Tibial artery (tissue), 4 donors: ENCODE data around the gene ZNF182.
A peak's percentile ranks its signal among the peaks of the same experiment; 100 is the strongest.
"Not testable (repeated sequence)": the region's sequence is repeated elsewhere in the genome, so short reads cannot be mapped to it uniquely, and the experiment has no call there.

Experiments
- DNase-seq, 2 donors: peaks; one replicate each; pipeline ENCODE4 v3.0.0-alpha.2; 2019
- H3K27ac ChIP-seq, 2 donors: fragments of 200-600 bp; sonication (generic) in 1 of 2; 1 replicate in 1 of 2; 2 replicates in 1 of 2; pipeline ENCODE4 v1.5.1; 2018 to 2019; ENCODE audit warnings: mild to moderate bottlenecking in 1 of 2
- H3K27me3 ChIP-seq, 2 donors: fragments of 200-600 bp; sonication (generic) in 1 of 2; one replicate each; pipeline versions ENCODE4 v1.5.1 to v1.6.0; 2016 to 2019
- H3K36me3 ChIP-seq, 3 donors: fragments of 200-600 bp; sonication (generic) in 2 of 3; one replicate each; pipeline ENCODE4 v1.5.1; 2016 to 2019; ENCODE audit warnings: mild to moderate bottlenecking in 2 of 3
- H3K4me1 ChIP-seq, 4 donors: fragments of 200-600 bp; sonication (generic) in 2 of 4; 1 replicate in 3 of 4; 2 replicates in 1 of 4; pipeline ENCODE4 v1.5.1; 2016 to 2019
- H3K4me3 ChIP-seq, 2 donors: fragments of 200-600 bp; sonication (generic) in 1 of 2; 1 replicate in 1 of 2; 2 replicates in 1 of 2; pipeline ENCODE4 v1.5.1; 2018 to 2019; ENCODE audit warnings: mild to moderate bottlenecking in 2 of 2
- H3K9me3 ChIP-seq, 3 donors: fragments of 200-600 bp; sonication (generic) in 1 of 3; one replicate each; pipeline ENCODE4 v1.5.1; 2016 to 2019
- intact Hi-C: fragments of 100-400 bp; cut with DNase I; formaldehyde crosslinking; loops from one replicate; pipeline ENCODE4 v1.15.0; 2023; ENCODE audit warnings: low total_unique reads
- TF ChIP-seq, protein P1 (sequence below), 2 experiments: fragments of 200-600 bp in 1 of 2; fragments of 450-650 bp in 1 of 2; IDR thresholded peaks; one replicate each; pipeline ENCODE4 v1.5.1; 2017 to 2019; ENCODE audit warnings: antibody characterized with exemption in 2 of 2, mild to moderate bottlenecking in 1 of 2, moderate library complexity in 1 of 2

Gene ZNF182

DNA sequence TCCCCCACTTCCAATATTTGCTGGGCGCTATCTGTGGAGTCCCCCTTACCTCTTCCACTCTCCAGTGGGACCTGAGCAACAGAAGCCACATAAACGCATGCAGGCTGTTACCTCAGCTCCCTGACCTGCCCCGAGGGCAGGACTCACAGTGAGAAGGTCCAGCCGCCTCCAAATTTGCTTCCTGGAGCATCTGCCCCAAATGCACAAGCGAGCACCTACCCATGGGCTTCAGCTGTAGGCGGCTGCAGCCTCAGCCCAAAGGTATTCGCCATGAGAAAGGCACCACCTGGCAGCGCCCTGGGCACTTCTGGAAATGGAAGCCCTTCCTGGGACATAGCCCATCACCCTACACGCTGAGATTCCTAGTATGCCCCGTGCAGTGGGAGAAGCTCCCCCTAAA lies 26.4 kb upstream of the ZNF182 start:
- Histone ChIP-seq H3K27ac (no peak overlapping the region), H3K9me3 (no peaks in the 10 kb centered on the region), H3K27me3 (no peaks in the 10 kb centered on the region), H3K4me1 (no peaks in the 10 kb centered on the region), H3K36me3 (no peaks in the 10 kb centered on the region), H3K4me3 (no peak overlapping the region)
- TF ChIP-seq, protein P1, sequence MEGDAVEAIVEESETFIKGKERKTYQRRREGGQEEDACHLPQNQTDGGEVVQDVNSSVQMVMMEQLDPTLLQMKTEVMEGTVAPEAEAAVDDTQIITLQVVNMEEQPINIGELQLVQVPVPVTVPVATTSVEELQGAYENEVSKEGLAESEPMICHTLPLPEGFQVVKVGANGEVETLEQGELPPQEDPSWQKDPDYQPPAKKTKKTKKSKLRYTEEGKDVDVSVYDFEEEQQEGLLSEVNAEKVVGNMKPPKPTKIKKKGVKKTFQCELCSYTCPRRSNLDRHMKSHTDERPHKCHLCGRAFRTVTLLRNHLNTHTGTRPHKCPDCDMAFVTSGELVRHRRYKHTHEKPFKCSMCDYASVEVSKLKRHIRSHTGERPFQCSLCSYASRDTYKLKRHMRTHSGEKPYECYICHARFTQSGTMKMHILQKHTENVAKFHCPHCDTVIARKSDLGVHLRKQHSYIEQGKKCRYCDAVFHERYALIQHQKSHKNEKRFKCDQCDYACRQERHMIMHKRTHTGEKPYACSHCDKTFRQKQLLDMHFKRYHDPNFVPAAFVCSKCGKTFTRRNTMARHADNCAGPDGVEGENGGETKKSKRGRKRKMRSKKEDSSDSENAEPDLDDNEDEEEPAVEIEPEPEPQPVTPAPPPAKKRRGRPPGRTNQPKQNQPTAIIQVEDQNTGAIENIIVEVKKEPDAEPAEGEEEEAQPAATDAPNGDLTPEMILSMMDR (IDR thresholded peaks at IDR 0.05), result no peak
- intact Hi-C loops, result no loop called here
- DNase-seq, result no peak

DNA sequence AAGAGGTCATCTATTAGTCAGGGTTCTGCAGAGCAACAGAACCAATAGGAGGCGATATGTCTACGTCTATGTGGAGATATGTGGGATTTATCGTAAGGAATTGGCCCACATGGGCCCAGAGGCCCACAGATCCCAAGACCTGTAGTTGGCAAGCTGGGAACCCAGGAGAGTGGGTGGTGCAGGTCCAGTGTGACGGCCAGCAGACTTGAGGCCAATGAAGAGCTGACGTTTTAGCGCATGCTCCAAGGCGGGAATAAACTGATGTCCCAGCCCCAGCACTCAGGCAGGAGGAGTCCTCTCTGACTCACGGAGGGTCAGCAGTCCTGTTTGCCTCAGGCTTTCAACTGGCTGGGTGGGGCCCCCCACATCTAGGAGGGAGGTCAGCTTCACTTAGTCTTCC lies 24.3 kb upstream of the ZNF182 start:
- no peak overlapping the region for H3K4me3 ChIP-seq
- no peaks in the 10 kb centered on the region for H3K4me1 ChIP-seq
- H3K27me3 ChIP-seq, result no peaks in the 10 kb centered on the region
- intact Hi-C loops, result loop anchor here (10.0 kb wide), 1 partner anchor 193 kb away; the partner anchor contains the start of gene ZNF81
- no peak for DNase-seq
- no peaks in the 10 kb centered on the region for H3K36me3 ChIP-seq
- H3K9me3 ChIP-seq, result no peaks in the 10 kb centered on the region
- TF ChIP-seq, protein P1 (IDR thresholded peaks at IDR 0.05), result no peak
- no peak overlapping the region for H3K27ac ChIP-seq

DNA sequence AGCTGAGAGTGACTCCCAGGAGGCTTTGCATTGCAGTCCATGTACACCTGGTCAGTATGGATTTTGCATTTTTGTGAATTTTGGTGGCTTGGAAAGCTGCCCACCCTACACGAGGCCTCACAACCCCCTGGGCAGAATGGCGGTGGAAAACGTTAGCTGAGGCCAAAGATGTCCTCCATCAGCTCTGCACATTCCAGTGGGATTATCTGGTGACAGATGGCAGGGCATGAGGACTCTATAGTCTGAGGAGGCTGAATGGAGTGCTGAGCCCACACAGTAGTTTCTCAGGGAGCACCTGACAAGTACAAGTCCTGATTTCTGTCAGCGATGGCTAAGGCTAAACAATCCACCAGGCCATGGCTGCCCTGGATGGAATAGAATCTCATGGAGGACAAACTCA lies 23.8 kb upstream of the ZNF182 start:
- intact Hi-C loops, result loop anchor here (10.0 kb wide), 1 partner anchor 193 kb away; the partner anchor contains the start of gene ZNF81
- not testable (repeated sequence) for H3K36me3 ChIP-seq, H3K9me3 ChIP-seq, H3K4me1 ChIP-seq, H3K4me3 ChIP-seq, H3K27ac ChIP-seq, H3K27me3 ChIP-seq, DNase-seq

DNA sequence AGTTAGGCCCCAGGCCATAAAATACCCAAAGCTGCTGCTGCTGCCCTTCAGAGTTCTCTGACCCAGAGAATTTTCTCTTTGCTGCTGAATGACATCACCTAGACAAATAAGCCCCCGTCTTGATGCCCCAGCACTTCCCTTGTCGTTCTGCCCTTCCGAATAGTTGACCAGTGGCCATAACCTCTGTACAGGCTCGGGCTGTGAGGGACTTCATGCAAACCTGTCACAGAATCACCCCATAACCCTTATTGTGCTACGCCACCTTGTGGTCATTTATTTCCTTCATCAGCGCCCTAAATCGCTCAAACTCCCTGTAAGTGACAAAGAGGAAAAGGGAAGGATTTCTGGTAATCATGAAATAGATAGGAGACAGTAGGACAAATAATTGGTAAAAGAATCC lies 21.8 kb upstream of the ZNF182 start:
- intact Hi-C loops, result loop anchor here (10.0 kb wide), 1 partner anchor 191 kb away; the partner anchor contains the start of gene ZNF81
- no peak overlapping the region for H3K4me3 ChIP-seq
- peak in 1 of 2 donors; percentile 42 for DNase-seq
- no peaks in the 10 kb centered on the region for H3K36me3 ChIP-seq
- no peaks in the 10 kb centered on the region for H3K4me1 ChIP-seq
- H3K9me3 ChIP-seq, result peaks cover 0 to 6% (median 0%) of the 10 kb centered on the region in 3 donors
- H3K27me3 ChIP-seq, result no peaks in the 10 kb centered on the region
- TF ChIP-seq, protein P1 (IDR thresholded peaks at IDR 0.05), result peak; percentile 36
- no peak overlapping the region for H3K27ac ChIP-seq

DNA sequence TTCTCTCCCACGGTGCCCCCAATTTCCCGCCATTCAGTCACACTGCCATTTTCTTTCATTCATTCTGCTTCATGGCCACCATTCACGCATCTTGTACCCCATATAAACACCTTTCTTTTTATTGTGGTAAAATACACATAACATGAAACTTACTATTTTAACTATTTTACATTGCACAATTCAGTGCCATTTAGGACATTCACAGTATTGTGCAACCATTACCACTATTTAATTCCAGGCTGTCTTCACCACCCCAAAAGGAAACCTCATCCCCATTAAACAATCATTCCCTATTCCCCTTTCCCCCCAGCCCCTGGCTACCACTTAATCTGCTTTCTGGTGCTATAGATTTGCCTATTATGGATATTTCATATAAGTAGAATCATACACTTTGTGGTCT lies 18.9 kb upstream of the ZNF182 start:
- Histone ChIP-seq H3K27me3 (no peaks in the 10 kb centered on the region), H3K4me3 (no peak overlapping the region), H3K27ac (no peak overlapping the region), H3K4me1 (no peaks in the 10 kb centered on the region), H3K9me3 (peaks cover 0 to 6% (median 0%) of the 10 kb centered on the region in 3 donors), H3K36me3 (no peaks in the 10 kb centered on the region)
- intact Hi-C loops, result loop anchor here (10.0 kb wide), 1 partner anchor 188 kb away; the partner anchor contains the start of gene ZNF81
- DNase-seq, result no peak
- TF ChIP-seq, protein P1 (IDR thresholded peaks at IDR 0.05), result no peak

DNA sequence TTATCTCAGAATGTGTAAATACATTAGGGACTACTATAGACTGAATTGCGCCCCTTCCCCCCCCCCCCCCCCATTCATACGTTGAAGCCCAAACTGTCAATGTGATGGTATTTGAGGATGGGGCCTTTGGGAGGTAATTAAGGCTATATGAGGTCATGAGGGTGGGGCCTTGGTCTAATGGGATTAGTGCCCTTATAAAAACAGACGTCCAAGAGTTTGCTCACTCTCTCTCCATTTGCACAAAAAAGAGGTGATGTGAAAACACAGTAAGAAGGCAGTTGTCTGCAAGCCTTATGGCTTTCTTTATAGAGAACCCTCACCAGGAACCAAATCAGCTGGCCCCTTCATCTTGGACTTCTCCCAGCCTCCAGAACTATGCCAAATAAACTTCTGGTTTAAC lies 18.3 kb upstream of the ZNF182 start:
- intact Hi-C loops, result loop anchor here (10.0 kb wide), 1 partner anchor 187 kb away; the partner anchor contains the start of gene ZNF81
- Histone ChIP-seq H3K27ac (peak overlapping the region; percentile 83 to 87), H3K27me3 (no peaks in the 10 kb centered on the region), H3K9me3 (peaks cover 0 to 6% (median 0%) of the 10 kb centered on the region in 3 donors), H3K36me3 (no peaks in the 10 kb centered on the region), H3K4me3 (peak overlapping the region; percentile 54 to 57), H3K4me1 (no peaks in the 10 kb centered on the region)
- DNase-seq, result no peak
- TF ChIP-seq, protein P1 (IDR thresholded peaks at IDR 0.05), result no peak
